HG03196 (cell line): ENCODE data around the gene HMCN1.
"Not testable (repeated sequence)": the region's sequence is repeated elsewhere in the genome, so short reads cannot be mapped to it uniquely, and the experiment has no call there.

Source experiments
- ATAC-seq: cut with Tn5 transposase; IDR thresholded peaks from one replicate; pipeline ENCODE4 v1.9.1; 2021; ENCODE audit not compliant: unreplicated experiment

HMCN1 gene

DNA sequence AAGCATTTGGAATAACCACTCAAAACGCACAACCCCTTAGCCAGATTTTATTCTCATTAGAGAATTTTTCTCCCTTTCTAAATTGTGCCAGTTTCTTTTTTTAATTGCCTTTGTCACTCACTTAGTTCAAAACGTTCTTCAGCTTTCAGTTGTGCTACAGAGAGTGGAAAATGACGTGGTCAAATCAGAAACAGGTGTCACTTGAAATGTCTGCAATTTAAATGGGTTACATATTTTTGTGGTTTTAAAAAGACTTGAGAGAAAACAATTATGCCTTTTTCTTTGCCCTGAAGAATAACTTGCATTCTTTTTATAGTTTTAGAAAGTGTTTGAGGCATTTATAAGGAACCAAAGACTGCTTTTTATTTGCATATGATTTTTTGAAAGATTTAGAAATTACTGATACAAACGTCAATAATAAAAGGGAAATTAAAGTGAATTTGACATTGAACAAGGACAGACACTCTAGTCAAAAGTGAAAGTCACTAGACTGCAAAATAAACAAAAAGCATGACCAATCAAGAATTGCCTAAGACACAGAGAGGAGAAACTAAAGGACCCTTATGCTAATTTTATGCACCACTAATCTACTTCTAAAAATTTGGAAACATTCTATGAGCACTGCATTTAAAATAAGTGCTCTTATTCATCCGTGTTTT lies 449.9 kb downstream of the HMCN1 start:
- ATAC-seq = peak; percentile 53

DNA sequence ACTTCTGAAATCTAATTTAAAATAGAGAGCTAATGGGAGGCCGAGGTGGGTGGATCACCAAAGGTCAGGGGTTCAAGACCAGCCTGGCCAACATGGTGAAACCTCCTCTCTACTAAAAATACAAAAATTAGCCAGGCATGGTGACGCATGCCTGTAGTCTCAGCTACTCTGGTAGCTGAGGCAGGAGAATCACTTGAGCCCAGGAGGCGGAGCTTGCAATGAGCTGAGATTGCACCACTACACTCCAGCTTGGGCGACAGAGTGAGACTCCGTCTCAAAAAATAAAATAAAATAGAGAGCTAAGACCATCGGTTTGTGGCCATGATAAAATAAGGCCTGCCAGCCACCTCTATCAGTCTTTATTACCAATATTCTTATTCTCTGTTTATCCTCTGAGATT lies 452.1 kb downstream of the HMCN1 start:
- ATAC-seq = not testable (repeated sequence)

DNA sequence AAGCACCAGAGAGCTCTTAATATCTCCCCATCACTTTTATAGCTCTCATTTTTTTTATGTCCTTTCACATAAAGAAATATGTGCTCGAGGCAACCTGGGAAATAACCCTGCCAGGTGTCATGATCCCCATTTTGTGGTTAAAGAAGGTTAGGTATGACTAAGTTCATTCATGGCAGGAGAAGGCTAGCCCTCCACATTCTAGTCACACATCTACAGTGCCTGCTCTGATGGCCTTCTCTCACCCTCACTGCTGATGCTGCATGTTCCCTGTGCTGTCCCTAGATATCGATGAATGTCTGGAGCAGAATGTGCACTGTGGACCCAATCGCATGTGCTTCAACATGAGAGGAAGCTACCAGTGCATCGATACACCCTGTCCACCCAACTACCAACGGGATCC lies 453.4 kb downstream of the HMCN1 start:
- ATAC-seq = peak; percentile 51

DNA sequence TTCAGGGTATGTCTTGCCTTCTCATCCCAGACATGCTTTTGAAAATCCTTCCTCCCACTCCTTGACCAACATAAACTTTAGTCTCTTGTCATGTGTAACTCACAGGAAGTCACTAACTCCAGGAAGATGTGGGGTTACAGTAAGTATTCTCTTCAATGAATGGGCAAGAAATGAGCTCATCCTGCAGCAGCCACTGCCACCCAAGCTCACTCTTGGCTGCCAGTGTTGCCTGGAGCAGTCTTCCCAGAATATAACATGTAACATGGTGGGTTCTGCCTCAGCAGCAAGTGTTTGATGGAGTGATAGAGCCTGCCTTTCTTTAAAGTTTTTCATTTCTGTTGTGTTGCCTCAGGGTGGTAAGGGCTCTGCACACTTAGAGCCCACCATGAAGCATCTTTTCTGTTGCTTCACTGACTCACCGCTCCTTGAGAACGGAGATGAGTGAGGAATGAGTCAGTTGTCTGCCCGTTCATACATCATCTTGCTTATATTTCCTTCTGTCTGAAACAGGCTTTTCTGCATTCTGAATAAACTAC lies 453.9 kb downstream of the HMCN1 start:
- peak; percentile 20 for ATAC-seq

- no peak for ATAC-seq
Observed at GRCh38 chr1:186188736-186189135, 454.5 kb downstream of the HMCN1 start.

DNA sequence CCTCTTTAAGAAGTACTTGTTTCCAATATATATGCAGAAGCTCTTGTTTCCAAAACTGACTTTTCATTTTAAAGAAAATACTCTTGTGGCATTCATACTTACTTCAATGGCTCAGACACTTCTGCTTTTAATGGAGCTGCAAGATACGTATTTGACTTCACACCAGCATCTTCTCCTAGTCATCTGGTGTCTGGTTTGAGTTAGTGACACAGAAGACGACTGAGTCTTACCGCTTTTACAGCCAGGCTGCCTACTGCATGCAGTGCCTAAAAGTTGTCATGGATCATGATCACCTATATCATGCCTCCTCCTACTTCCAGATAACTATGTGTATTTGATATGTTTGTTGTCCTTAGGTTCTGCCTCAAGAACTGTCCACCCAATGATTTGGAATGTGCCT lies 455.0 kb downstream of the HMCN1 start:
- ATAC-seq = no peak

DNA sequence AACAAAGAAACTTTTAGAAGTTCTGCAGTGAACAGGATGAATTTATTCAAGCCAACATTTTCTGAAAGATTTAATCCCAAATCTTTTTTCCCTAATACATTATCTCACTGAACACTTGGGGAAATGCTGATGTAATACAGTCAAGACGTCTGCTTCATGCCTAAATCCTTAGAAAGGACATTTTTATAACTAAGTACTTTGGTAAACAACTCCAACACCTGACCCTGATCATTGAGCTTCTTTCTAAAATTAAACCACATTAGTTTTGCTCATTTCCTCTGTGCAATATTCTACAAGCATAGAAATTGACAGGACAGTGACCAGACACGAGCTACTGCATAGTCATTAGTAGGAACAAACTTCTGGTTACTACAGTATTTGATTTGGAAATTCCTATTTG lies 457.3 kb downstream of the HMCN1 start:
- no peak for ATAC-seq

DNA sequence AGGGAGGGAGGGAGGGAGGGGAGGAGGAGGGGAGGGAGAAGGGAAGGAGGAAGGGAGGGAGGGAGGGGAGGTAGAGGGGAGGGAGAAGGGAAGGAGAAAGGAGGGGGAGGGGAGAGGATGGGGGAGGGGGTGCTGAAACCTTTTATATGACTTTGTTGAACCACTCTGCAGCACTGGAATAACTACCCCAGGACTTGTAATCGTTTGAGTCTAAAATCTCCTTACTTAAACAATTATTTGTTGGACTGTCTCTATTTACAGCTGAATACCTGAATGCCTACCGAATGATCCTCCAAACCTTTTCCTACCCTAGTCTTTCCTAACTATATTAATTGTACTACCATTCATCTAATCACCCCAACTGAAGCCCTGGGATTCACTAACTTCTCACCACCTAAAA lies 459.0 kb downstream of the HMCN1 start:
- no peak for ATAC-seq

DNA sequence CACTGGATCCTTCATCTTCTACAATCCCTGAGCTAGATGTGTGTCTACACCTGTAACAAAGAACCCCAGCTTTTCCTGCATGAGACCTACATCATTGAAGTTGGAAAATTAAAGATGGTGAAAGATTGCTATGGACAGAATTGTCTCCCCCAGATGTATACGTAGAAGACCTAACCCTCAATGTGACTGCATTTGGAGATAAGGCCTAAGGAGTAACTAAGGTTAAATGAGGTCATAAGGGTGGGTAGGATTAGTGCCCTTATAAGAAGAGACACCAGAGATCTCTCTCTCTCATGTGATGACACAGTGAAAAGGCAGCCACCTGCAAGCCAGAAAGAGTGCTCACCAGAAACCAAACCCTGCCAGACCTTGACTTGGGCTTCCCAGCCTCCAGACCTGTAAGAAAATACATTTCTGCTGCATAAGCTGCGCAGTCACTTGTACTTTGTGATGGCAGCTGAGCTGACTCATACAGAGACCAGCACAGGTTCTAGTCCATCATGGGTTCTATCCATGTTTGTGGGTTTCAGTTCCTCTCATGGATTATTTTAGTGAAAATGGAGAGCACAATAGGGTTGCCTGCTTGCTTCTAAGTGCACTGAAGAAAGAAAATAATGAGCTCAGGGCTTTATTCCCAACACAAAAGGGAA lies 460.0 kb downstream of the HMCN1 start:
- peak; percentile 85 for ATAC-seq

GRCh38 chr1:186195377-186195931 lies 461.3 kb downstream of the HMCN1 start:
- no peak for ATAC-seq

DNA sequence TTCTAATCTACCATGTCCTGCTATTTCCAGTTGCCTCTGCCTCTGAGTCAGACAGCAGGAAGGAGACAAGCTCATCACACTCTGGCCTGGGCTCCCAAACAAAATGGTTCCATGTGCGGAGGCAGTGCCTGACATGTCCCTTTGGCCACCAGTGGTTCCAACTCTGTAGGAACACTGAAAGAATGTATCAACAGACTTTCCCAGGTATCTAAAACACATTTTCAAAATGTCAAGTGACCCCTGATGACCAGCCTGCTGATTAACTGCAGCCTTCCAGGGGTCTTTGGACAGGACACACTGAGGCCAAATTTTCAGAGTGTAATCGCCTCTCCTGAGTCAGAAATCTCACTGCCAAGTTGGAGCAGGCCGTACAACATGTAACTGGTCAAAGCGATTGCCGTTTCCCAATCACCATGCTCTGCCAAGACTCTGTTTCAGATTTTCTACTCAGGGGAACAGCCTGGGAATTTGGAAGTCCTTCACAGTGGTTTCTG lies 468.1 kb downstream of the HMCN1 start:
- no peak for ATAC-seq

- no peak for ATAC-seq
Observed at GRCh38 chr1:186202776-186203175, 468.6 kb downstream of the HMCN1 start.

DNA sequence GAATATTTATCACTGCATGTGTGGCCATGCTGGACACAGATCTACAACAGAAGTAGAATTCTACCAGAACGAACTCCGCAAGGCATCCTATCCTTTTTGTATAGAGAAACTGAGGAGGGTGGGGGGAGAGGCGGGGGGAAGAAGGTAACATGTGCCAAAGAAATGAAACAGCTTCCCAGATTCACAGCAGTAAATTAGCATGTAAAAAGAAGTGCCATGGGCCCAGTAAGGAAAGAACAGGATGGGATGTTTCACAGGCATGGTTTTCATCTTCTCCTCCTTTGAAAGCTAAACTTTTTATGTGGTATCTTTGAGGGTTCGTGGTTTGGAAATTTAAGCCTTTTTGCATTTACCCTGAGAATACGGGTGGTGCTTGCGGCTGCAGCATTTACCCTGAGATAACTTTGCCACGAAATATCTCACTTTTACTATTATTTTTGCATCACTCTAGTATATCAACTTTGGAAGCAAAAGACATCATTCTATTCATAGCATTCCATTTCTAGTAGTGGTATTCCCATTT lies 471.9 kb downstream of the HMCN1 start:
- ATAC-seq = no peak

- no peak for ATAC-seq
Observed at GRCh38 chr1:186207391-186208085, 473.3 kb downstream of the HMCN1 start.

DNA sequence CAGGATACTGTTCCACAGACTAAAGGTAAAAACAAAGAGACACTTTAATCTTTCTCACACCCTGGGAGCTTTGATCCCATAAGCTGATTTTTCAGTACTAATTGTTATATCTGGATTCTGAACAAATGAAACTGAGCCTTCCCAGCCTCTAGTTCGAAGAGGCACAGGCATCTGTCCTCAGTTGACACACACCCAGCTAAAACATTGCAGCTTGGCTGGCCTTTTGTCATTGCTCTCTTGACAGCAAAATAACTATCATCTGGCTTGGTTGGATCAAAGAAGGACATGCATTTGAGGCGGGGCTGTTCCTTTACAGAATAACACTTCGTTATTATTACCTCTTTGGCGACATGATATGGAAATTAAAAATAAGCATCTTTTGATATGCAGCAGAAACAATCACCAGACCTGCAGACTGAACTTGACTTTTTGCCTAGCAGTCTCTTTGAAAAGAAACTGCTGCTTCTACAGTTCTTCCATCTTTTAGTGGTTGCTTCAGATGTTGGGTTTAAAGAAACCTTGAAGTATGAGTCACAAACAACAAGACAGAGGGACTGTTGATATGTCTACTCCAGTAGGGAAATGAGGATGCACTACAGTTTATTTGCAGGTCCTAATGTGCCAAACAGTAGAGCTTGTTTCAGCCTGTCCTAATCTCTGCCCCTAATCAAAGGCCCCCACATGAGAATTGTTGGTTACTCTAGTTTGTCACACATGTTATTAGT lies 474.4 kb downstream of the HMCN1 start:
- ATAC-seq = no peak

GRCh38 chr1:186210258-186210657 lies 476.1 kb downstream of the HMCN1 start:
- ATAC-seq = no peak

DNA sequence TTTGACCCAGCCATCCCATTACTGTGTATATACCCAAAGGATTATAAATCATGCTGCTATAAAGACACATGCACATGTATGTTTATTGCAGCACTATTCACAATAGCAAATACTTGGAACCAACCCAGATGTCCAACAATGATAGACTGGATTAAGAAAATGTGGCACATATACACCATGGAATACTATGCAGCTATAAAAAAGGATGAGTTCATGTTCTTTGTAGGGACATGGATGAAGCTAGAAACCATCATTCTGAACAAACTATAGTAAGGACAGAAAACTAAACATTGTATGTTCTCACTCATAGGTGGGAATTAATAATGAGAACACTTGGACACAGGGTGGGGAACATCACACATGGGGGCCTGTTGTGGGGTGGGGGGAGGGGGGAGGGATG lies 477.4 kb downstream of the HMCN1 start:
- ATAC-seq = not testable (repeated sequence)

- peak; percentile 84 for ATAC-seq
Observed at GRCh38 chr1:186212568-186213224, 478.5 kb downstream of the HMCN1 start.

DNA sequence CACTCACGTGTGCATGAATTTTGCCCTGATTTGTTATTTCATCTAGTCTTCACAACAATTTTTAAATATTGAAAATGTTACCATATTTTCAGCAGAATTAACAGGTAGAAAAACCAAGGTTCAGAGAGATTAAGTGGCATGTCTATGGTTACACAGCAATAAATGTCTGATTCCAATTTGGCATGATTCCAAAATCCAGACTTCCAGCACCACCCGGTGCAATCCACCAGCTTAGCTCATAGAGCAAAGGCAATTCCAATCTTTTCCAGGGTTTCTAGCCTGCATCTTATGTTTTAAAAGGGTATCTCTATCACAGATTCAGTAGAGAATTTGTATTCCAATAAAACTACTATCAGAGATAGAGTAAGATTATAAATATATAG lies 479.0 kb downstream of the HMCN1 start:
- no peak for ATAC-seq

- ATAC-seq = no peak
Observed at GRCh38 chr1:186214791-186215190, 480.6 kb downstream of the HMCN1 start.
